SK-N-SH (cell line): Measurements from ENCODE around the gene FKRP. TPM values are rescaled to one million over a fixed set of nuclear protein-coding genes. Genes with fewer than 3 reads are reported as not detected.

Experiments
- CTCF ChIA-PET: fragments of 300-600, 350-600 bp; formaldehyde crosslinking; extraction: SDS; loops from one replicate; lab custom pipeline; 2021; lab: Yijun Ruan, JAX
- POLR2A ChIA-PET: fragments of 350-600 bp; sonication (Branson Sonifier 250); formaldehyde crosslinking; extraction: SDS; loops from one replicate; lab custom pipeline; 2020; ENCODE audit warnings: antibody characterized with exemption, inconsistent platforms; lab: Yijun Ruan, JAX
- DNase-seq: peaks from one replicate; pipeline ENCODE4 v3.0.0; 2012
- H2AFZ ChIP-seq: fragments of 200-600 bp; sonication (generic); 2 replicates; pipeline ENCODE4 v1.8.1; 2016; ENCODE audit warnings: antibody characterized with exemption, mild to moderate bottlenecking, low read depth
- H3F3A ChIP-seq: fragments of 200-600 bp; sonication (generic); replicated peaks from 2 replicates; pipeline ENCODE3; 2016; ENCODE audit warnings: antibody characterized with exemption, mild to moderate bottlenecking; ENCODE audit not compliant: insufficient read depth
- H3K27ac ChIP-seq, 2 experiments: fragments of 200-500 bp in 1 of 2; fragments of 200-600 bp in 1 of 2; sonication (Bioruptor generic) in 1 of 2; sonication (generic), shearing (Covaris generic) in 1 of 2; 2 replicates each; pipeline versions ENCODE4 v1.5.1 to v1.6.1; 2014 to 2016; ENCODE audit warnings: low read depth in 2 of 2, inconsistent platforms in 1 of 2, low read length in 1 of 2, mild to moderate bottlenecking in 1 of 2, mixed read lengths in 1 of 2
- H3K27me3 ChIP-seq: fragments of 200-600 bp; sonication (generic), shearing (Covaris generic); 2 replicates; pipeline ENCODE4 v1.6.1; 2016; ENCODE audit warnings: mixed run types; ENCODE audit not compliant: insufficient read depth
- H3K36me3 ChIP-seq, 2 experiments: fragments of 200-500 bp in 1 of 2; fragments of 200-600 bp in 1 of 2; sonication (Bioruptor generic) in 1 of 2; sonication (generic) in 1 of 2; replicated peaks in 1 of 2; 2 replicates each; pipeline versions ENCODE3 to v1.5.1; 2014 to 2016; ENCODE audit warnings: low read length in 1 of 2, mild to moderate bottlenecking in 1 of 2; ENCODE audit not compliant: insufficient read depth in 2 of 2, control insufficient read depth in 1 of 2
- H3K4me1 ChIP-seq, 2 experiments: fragments of 200-500 bp in 1 of 2; fragments of 200-600 bp in 1 of 2; sonication (Bioruptor generic) in 1 of 2; sonication (generic), shearing (Covaris generic) in 1 of 2; 2 replicates each; pipeline versions ENCODE4 v1.5.1 to v1.6.1; 2014 to 2016; ENCODE audit warnings: low read depth in 1 of 2, low read length in 1 of 2, mixed run types in 1 of 2; ENCODE audit not compliant: insufficient read depth in 2 of 2, control insufficient read depth in 1 of 2
- H3K4me2 ChIP-seq: fragments of 200-600 bp; sonication (generic), shearing (Covaris generic); 2 replicates; pipeline ENCODE4 v1.6.1; 2017; ENCODE audit warnings: mixed run types
- H3K4me3 ChIP-seq, 2 experiments: fragments of 200-500 bp in 1 of 2; fragments of 200-600 bp in 1 of 2; sonication (Bioruptor generic) in 1 of 2; sonication (generic), shearing (Covaris generic) in 1 of 2; 2 replicates each; pipeline versions ENCODE4 v1.5.1 to v1.8.1; 2014 to 2016; ENCODE audit warnings: low read depth in 2 of 2, inconsistent platforms in 1 of 2, low read length in 1 of 2, mild to moderate bottlenecking in 1 of 2, mixed read lengths in 1 of 2, moderate library complexity in 1 of 2
- H3K79me2 ChIP-seq: fragments of 200-600 bp; sonication (generic); 2 replicates; pipeline ENCODE4 v1.8.1; 2017; ENCODE audit warnings: mild to moderate bottlenecking; ENCODE audit not compliant: insufficient read depth
- H3K9ac ChIP-seq: fragments of 200-600 bp; sonication (generic); 2 replicates; pipeline ENCODE4 v1.6.1; 2017; ENCODE audit warnings: mixed run types
- H3K9me2 ChIP-seq: fragments of 200-600 bp; sonication (generic); 2 replicates; pipeline ENCODE4 v1.6.1; 2017; ENCODE audit warnings: mixed run types
- H3K9me3 ChIP-seq: fragments of 200-600 bp; sonication (generic); 2 replicates; pipeline ENCODE4 v1.6.1; 2017; ENCODE audit warnings: mixed run types, mild to moderate bottlenecking, moderate library complexity
- H4K20me1 ChIP-seq: fragments of 200-600 bp; sonication (generic); 2 replicates; pipeline ENCODE4 v1.6.1; 2017; ENCODE audit warnings: mild to moderate bottlenecking, mixed run types; ENCODE audit not compliant: insufficient read depth
- CHD2 ChIP-seq: fragments of 150-350 bp; IDR thresholded peaks from 2 replicates; pipeline ENCODE4 v1.6.1; 2018; ENCODE audit warnings: low read length; ENCODE audit not compliant: partially characterized antibody
- ELF1 ChIP-seq: IDR thresholded peaks from 2 replicates; pipeline ENCODE4 v1.4.0; 2012
- EP300 ChIP-seq, 2 experiments: IDR thresholded peaks; 2 replicates each; pipeline versions ENCODE4 v1.4.0 to v1.6.1; 2012; ENCODE audit warnings: borderline replicate concordance in 1 of 2, low read depth in 1 of 2, low read length in 1 of 2
- FOSL2 ChIP-seq: IDR thresholded peaks from 2 replicates; pipeline ENCODE4 v1.4.0; 2012; ENCODE audit warnings: low read depth, mild to moderate bottlenecking, moderate library complexity, borderline replicate concordance
- FOXJ3 ChIP-seq: sonication (generic); formaldehyde crosslinking; IDR thresholded peaks from 2 replicates; pipeline ENCODE4 v1.5.1; 2020; ENCODE audit warnings: mild to moderate bottlenecking, missing genetic modification reagents
- MAX ChIP-seq: IDR thresholded peaks from 2 replicates; pipeline ENCODE4 v1.4.0; 2012; ENCODE audit warnings: low read depth
- MXI1 ChIP-seq: IDR thresholded peaks from 2 replicates; pipeline ENCODE4 v1.6.1; 2012; ENCODE audit warnings: mild to moderate bottlenecking, low read depth, low read length, improper control_type of control experiment
- NRF1 ChIP-seq: IDR thresholded peaks from 2 replicates; pipeline ENCODE4 v1.6.1; 2012; ENCODE audit warnings: low read depth, mild to moderate bottlenecking, low read length
- PBX3 ChIP-seq: IDR thresholded peaks from 2 replicates; pipeline ENCODE4; 2012
- POLR2AphosphoS5 ChIP-seq: IDR thresholded peaks from 2 replicates; pipeline ENCODE4 v1.6.1; 2012; ENCODE audit warnings: low read depth, low read length
- RAD21 ChIP-seq: IDR thresholded peaks from 2 replicates; pipeline ENCODE4 v1.6.1; 2012; ENCODE audit warnings: mild to moderate bottlenecking, low read length
- RXRA ChIP-seq: IDR thresholded peaks from 2 replicates; pipeline ENCODE4 v1.4.0; 2012; ENCODE audit warnings: low read depth, mild to moderate bottlenecking, borderline replicate concordance
- SIN3A ChIP-seq: IDR thresholded peaks from 2 replicates; pipeline ENCODE4 v1.6.1; 2012; ENCODE audit warnings: low read depth, mild to moderate bottlenecking, low read length, moderate library complexity, borderline replicate concordance
- SMC3 ChIP-seq: IDR thresholded peaks from 2 replicates; pipeline ENCODE4 v1.6.1; 2012; ENCODE audit warnings: low read depth, low read length, improper control_type of control experiment
- TCF12 ChIP-seq: IDR thresholded peaks from 2 replicates; pipeline ENCODE4 v1.4.0; 2012
- USF1 ChIP-seq: IDR thresholded peaks from 2 replicates; pipeline ENCODE4 v1.4.0; 2012; ENCODE audit warnings: low read depth, borderline replicate concordance
- USF2 ChIP-seq: fragments of 150-350 bp; IDR thresholded peaks from 2 replicates; pipeline ENCODE4 v1.6.1; 2017; ENCODE audit warnings: antibody characterized with exemption, low read length, low read depth, borderline replicate concordance
- WGBS: methylation state at CpG from one replicate; pipeline ENCODE4 v1.1.6; 2017; ENCODE audit warnings: low lambda C conversion rate; 5-methylcytosine and 5-hydroxymethylcytosine counted together
- polyA plus RNA-seq, 3 experiments: library from polyadenylated mRNA; depleted of rRNA; stranded (reverse); fragments of >200 nt; gene quantifications; 2 replicates each; pipeline ENCODE4 v1.2.3, GENCODE V29; 2012

FKRP gene
- polyA plus RNA-seq, 1 of the 3 experiments (the other 2 are of a cell fraction), result 37.3 TPM

- CTCF ChIA-PET, result interaction anchor here (0.8 to 1.7 kb wide), 3 partner anchors 19 to 107 kb away, joined by 3 to 8 read pairs (median 4); no protein-coding TSS in a partner anchor
- Histone ChIP-seq H3K4me2 (no peak overlapping the region), H2AFZ (no peak overlapping the region), H3F3A (peaks cover 14% of the 10 kb centered on the region), H3K4me3 (no peak overlapping the region), H3K4me1 (peaks cover 0 to 4% of the 10 kb centered on the region in 2 experiments; a peak in 1 of 4 replicates), H3K9me3 (no peaks in the 10 kb centered on the region), H3K79me2 (peaks cover 4% of the 10 kb centered on the region; the same call in 1 of the 2 replicates), H3K36me3 (peaks cover 11 to 79% of the 10 kb centered on the region in 2 experiments), H4K20me1 (no peaks in the 10 kb centered on the region), H3K27me3 (no peaks in the 10 kb centered on the region), H3K9ac (no peak overlapping the region), H3K27ac (no peak overlapping the region; a peak in 1 of 4 replicates), H3K9me2 (no peaks in the 10 kb centered on the region)
- TF ChIP-seq PBX3 (no peak), FOXJ3 (no peak), MXI1 (no peak), ELF1 (no peak), CHD2 (no peak), TCF12 (no peak), NRF1 (no peak), USF1 (no peak), POLR2AphosphoS5 (no peak), RAD21 (no peak), RXRA (no peak), SMC3 (no peak), SIN3A (no peak), FOSL2 (no peak)
- no peak for DNase-seq
- 90% methylated on average over 20 of the region's 25 CpGs for WGBS
- POLR2A ChIA-PET, result no interaction called here
These were observed 23.3 kb upstream of the FKRP start for GRCh38 chr19:46722421-46723022.

- H4K20me1 ChIP-seq, result peaks cover 4% of the 10 kb centered on the region; the same call in 1 of the 2 replicates
- no peaks in the 10 kb centered on the region; a peak in 1 of 4 replicates for H3K4me1 ChIP-seq
- peaks cover 11% of the 10 kb centered on the region for H3F3A ChIP-seq
- peaks cover 6% of the 10 kb centered on the region; the same call in 1 of the 2 replicates for H3K79me2 ChIP-seq
- TF ChIP-seq USF2, result no peak
- TF ChIP-seq EP300 (IDR thresholded peaks at IDR 0.05; ENCODE audit: borderline replicate concordance in 1 of 2, low read depth in 1 of 2, low read length in 1 of 2), result no peak
- no peak for TF ChIP-seq MAX
- H3K27me3 ChIP-seq, result no peaks in the 10 kb centered on the region
- ChIA-PET POLR2A (no interaction called here), CTCF (interaction anchor here (0.8 to 1.7 kb wide), 4 partner anchors 18 to 108 kb away, joined by 3 to 8 read pairs (median 4); no protein-coding TSS in a partner anchor)
- H2AFZ ChIP-seq, result no peak overlapping the region
- DNase-seq, result no peak
- no peak overlapping the region for H3K9ac ChIP-seq
- peaks cover 15 to 84% of the 10 kb centered on the region in 2 experiments for H3K36me3 ChIP-seq
- 94% methylated on average over 3 of the region's 16 CpGs for WGBS
- no peak overlapping the region for H3K27ac ChIP-seq
- H3K4me3 ChIP-seq, result no peak overlapping the region
- H3K4me2 ChIP-seq, result no peak overlapping the region
- no peaks in the 10 kb centered on the region for H3K9me3 ChIP-seq
- no peaks in the 10 kb centered on the region for H3K9me2 ChIP-seq
These were observed 22.8 kb upstream of the FKRP start for GRCh38 chr19:46723023-46723461.
